ENCODE measurements around the gene LTB4R. TPM values are rescaled to one million over a fixed set of nuclear protein-coding genes. Genes with fewer than 3 reads are reported as not detected.

Gene LTB4R
- polyA plus RNA-seq, 4 donors = 2.6 to 4.7 (median 3.8) TPM

GRCh38 chr14:24277606-24278321, 33.5 kb upstream of the LTB4R start:
- DNase-seq (ENCODE audit: low read depth in 4 of 4, low spot score in 3 of 4) = no peak

- DNase-seq (ENCODE audit: low read depth in 4 of 4, low spot score in 3 of 4) = no peak
Observed at GRCh38 chr14:24278424-24278823, 32.9 kb upstream of the LTB4R start.

GRCh38 chr14:24279301-24280186, 31.8 kb upstream of the LTB4R start:
- no peak for DNase-seq (ENCODE audit: low read depth in 4 of 4, low spot score in 3 of 4)

- no peak for DNase-seq (ENCODE audit: low read depth in 4 of 4, low spot score in 3 of 4)
Observed at GRCh38 chr14:24280797-24281460, 30.4 kb upstream of the LTB4R start.

DNA sequence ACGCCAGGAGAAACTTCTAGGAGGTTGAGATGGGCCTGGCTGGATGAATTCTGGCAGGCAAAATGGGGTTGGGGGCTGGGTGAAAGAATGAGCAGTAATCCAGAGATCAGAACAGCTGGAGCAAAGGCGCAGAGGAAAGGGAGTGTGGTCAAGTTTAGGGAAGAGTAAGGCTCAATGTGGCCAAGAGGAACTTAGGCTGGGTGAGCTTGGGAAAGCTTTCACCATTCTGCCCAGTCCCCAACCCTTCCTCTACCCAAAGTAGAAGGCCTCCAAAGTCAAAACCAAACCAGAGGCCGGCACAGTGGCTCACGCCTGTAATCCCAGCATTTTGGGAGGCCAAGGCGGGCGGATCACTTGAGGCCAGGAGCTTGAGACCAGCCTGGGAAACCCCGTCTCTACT, 29.7 kb upstream of the LTB4R start:
- DNase-seq (ENCODE audit: low read depth in 4 of 4, low spot score in 3 of 4) = no peak

DNA sequence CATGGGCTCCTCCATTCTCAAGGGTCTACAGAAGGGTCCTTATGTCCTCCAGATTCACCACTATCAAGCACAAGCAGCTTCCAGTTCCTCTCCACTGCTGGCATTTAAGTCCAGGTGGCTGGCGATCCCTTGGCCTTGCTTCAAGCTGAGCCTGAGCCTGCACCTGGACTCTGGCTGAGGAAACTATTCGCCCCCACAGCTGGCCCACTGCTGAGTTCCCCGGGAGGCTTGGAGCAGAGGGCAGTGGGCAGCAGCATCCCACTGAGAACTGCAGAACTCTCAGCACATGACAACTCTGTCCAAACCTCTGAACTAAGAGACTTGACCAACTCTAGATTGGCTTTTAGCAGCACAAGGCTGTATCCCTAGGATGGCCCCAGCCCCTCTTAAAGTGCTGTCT, 28.6 kb upstream of the LTB4R start:
- DNase-seq (ENCODE audit: low read depth in 4 of 4, low spot score in 3 of 4) = no peak

DNA sequence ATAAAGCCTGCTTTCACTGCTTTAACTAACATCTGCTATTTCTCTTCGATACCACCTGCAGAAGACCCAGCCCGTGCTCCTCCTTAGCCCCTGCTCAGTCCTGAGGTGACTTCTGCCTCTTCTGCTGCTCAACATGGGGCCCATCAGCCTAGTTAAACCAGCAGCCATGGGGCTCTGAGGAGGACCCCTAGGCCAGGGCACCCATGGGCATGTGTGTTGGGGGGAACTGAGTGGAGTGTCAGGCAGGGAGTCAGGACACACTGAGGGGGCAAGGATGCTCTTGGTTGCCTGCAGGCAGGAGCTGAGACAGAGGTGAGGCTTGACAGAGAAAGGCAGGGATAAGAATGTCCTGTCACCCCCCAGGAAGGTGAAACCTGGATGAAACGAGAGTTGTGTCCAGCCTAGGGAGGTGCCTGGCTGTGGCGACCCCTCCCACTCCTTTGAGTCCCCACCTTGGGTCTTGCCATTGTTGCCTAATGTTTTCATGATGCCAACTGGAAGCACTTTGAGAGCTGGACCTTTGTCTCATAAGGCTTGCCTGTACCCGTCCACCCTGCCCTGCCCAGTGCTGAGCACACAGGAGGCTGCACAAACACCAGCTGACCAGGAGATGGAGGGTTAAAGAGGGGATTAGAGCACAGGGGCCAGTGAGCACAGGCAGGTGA, 27.4 kb upstream of the LTB4R start:
- no peak for DNase-seq (ENCODE audit: low read depth in 4 of 4, low spot score in 3 of 4)

DNA sequence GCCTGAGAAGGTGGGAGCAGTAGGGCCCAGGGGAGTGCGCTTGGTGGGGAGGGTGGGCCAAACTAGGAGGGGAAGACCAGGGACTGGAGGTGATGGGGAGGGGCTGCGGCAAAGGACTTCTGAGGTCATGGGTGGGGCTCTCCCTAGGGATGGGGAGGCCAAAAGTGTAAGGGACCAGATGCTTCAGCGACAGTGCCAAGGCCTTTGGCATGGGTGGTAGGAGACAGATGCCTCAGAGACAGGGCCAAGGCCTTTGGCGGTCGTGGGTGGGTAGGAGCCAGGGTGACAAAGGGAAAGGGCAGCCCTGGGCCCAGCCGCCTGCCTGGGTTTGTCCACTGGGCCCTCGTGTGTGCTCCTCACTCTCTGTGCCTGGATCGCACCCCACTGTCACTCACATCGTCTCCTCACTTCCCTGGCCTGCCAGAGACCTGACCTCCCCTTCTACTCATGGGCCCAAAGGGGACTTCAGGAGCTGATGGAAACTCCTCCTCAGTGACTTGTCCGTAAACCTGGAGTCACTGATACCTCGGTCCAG, 26.7 kb upstream of the LTB4R start:
- no peak for DNase-seq (ENCODE audit: low read depth in 4 of 4, low spot score in 3 of 4)

GRCh38 chr14:24285351-24285750, 26.0 kb upstream of the LTB4R start:
- no peak for DNase-seq (ENCODE audit: low read depth in 4 of 4, low spot score in 3 of 4)

GRCh38 chr14:24286996-24287395, 24.3 kb upstream of the LTB4R start:
- no peak for DNase-seq (ENCODE audit: low read depth in 4 of 4, low spot score in 3 of 4)

DNA sequence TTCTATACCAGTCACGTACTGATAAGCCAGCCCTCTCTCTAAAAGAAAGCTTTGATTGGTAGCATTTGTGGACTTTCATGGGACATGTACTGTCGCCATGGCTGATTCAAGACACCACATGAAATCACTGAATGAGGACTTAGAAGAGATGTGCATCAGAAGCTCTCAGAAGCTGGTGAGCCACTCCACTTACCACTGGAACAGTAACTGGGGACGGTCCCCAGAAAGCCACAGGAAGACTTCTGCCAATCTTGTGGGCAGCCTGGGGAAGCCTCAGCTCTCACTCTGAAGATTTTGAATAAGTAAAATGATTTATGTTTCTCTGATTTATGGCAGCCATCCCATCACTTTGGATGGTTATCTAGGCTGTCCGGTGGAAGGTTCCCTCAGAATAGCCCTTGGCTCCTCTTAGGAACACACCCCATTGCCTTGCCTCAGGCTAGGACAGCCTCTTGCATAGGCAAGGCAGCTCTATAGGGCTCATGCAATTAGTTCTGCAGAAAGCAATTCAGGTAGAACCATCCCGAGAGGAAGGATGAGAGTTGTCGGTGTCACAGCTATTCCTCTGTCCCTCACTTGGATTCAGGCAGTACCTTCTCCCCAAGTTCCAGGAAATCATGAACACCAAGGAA, 21.5 kb upstream of the LTB4R start:
- no peak for DNase-seq (ENCODE audit: low read depth in 4 of 4, low spot score in 3 of 4)

DNA sequence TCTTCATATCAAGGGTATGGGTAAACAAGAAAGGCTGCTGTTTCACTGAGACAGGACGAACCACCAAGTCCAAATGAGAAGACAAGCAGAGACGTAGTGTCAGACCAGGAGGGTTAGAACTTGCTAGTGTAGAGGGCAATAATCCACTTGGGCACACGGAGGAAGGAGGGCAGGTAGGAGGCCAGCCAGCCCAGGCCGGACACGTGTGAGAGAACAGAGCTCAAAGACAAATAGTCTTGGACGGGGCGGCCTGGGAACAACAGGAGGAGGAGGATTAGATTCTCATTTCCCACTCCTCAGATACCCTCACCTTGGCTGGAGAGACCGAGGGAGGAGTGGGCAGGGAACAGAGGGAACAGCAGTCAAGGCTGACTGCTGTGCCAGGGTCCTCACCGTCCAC, 20.6 kb upstream of the LTB4R start:
- DNase-seq (ENCODE audit: low read depth in 4 of 4, low spot score in 3 of 4) = no peak

DNA sequence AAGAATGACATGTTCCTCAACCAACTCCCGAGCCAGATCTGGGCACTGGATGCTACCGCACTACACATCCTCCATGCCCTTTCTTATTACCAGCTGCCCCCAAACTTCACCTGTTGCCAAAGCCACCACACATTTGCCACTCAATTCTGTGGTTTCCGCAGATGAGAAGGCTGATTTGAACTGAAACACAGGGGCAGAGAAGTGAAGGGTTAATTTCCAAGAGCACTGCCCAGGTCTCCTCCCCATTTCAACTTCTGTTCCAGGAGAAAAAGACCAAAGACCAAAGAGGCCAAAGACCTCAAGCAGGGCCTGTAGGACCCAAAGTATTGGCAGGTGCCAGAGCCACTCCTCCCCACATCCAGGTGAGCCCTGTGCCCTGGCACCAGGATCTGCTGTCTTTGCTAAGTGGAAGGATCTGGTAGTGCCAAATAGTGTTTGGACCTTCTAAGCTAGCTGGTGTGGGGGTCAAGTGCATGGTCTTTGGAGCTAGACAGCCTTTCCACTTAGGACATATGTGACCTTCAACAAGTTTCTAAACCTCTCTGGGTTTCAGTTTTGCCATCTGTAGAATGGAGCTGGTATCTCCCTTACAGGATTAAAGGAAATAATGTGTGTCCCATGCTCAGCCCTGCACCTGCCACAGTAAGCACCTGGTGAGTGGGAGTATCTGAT, 19.7 kb upstream of the LTB4R start:
- DNase-seq (ENCODE audit: low read depth in 4 of 4, low spot score in 3 of 4) = no peak

DNA sequence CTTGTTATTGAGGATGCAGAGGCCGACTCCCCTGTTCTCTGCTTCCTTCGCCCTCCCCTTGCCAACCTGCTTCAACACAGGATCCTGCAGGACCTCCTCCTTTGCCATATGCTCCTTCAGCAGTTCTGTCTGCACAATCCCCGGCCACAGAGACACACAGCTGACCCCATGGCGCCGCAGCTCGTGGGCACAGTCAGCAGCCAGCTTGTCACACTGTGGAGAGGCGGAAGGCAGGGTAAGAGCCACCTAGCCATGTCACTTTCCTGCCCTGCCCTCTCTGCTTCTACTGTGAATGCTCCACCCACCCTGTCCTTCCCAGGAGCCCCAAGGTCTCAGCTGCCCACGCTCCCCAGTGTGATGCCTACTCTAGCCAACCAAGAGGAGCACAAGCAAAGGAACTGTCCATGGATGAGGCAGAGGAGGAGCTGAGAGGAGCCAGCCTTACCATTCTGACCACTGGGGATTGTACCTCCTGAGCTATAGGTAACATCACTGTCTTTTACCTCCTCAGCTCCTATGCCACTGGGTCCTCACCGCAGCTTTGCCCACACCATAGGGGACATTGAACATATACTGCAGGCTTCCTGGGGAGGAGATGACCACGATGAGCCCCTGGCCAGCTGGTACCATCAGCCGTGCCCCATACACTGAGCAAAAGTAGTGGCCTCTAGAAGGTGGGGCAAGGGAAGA, 19.0 kb upstream of the LTB4R start:
- DNase-seq (ENCODE audit: low read depth in 4 of 4, low spot score in 3 of 4) = no peak

DNA sequence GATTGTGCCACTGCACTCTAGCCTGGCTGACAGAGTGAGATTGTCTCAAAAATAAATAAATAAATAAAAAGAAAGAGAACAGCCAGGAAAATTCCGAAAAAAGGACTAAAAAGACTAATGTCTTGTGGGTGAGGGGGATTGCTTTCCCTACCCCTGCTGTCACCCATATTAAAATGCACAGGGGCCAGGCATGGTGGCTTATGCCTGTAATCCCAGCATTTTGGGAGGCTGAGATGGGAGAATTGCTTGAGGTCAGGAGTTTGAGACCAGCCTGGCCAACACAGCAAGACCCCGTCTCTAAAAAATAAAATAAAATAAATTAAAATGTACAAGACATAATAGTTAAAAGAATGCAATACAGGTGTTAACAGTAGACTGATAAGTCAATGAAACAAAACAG, 17.8 kb upstream of the LTB4R start:
- DNase-seq (ENCODE audit: low read depth in 4 of 4, low spot score in 3 of 4) = no peak

GRCh38 chr14:24296341-24297157, 14.8 kb upstream of the LTB4R start:
- no peak for DNase-seq (ENCODE audit: low read depth in 4 of 4, low spot score in 3 of 4)

DNA sequence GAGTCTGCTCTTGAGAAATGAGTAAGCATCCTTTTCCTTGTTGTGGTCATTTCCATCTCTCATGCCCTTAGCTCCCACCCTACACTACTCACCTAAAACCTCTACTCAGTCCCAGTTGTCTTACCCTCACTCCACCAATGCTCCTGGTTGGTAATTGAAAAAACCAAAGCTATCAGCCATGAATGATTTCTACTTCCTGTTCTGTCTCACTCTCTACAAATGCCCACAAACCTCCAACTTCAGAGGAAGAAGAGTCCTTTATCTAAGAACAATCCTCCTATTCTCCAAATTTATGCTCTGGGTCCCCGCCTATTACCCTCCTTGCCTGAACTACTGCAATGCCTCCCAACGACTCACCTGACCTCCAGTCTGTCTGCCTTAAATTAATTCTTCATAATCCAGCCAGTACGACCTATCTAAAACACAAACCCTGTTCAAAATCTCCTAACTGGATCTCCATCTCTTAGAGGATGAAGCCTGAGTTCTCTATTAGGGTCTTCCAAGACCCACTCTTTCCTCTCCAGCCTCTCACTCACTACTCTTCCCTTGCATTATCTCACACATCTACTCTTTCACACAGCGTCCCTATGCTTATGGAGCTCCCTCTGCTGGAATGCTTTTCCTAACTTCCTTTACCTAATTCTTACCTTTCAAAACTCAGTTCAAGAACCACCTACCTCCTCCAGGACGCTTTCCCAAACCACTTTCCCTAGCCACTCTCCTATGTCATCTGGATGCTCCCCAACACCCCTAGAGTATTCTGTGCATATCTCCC, 13.9 kb upstream of the LTB4R start:
- no peak for DNase-seq (ENCODE audit: low read depth in 4 of 4, low spot score in 3 of 4)

GRCh38 chr14:24298892-24299254, 12.4 kb upstream of the LTB4R start:
- DNase-seq (ENCODE audit: low read depth in 4 of 4, low spot score in 3 of 4) = no peak

Data from right renal pelvis (tissue), 4 donors.